Neural progenitor cell (in vitro differentiated cells): ENCODE data around the gene CLTRN. TPM values are rescaled to one million over a fixed set of nuclear protein-coding genes. Genes with fewer than 3 reads are reported as not detected.

Experiments
- DNase-seq: peaks from one replicate; pipeline ENCODE4 v3.0.0-alpha.2; 2016; ENCODE audit warnings: low spot score
- H2AFZ ChIP-seq: fragments of 200-600 bp; sonication (generic); replicated peaks from 2 replicates; pipeline ENCODE4 v1.6.1; 2016; ENCODE audit warnings: antibody characterized with exemption
- H3F3A ChIP-seq: fragments of 200-600 bp; sonication (generic); 2 replicates; pipeline ENCODE4 v1.6.1; 2016; ENCODE audit warnings: antibody characterized with exemption, low read depth
- H3K27ac ChIP-seq: fragments of 200-600 bp; sonication (generic); 2 replicates; pipeline ENCODE4 v1.5.1; 2016; ENCODE audit warnings: mild to moderate bottlenecking
- H3K27me3 ChIP-seq: fragments of 200-600 bp; sonication (generic); 2 replicates; pipeline ENCODE4 v1.6.1; 2016; ENCODE audit warnings: mild to moderate bottlenecking, moderate library complexity
- H3K36me3 ChIP-seq: fragments of 200-600 bp; sonication (generic); 2 replicates; pipeline ENCODE4 v1.5.1; 2016
- H3K4me1 ChIP-seq: fragments of 200-600 bp; sonication (generic); 2 replicates; pipeline ENCODE4 v1.6.1; 2016; ENCODE audit warnings: mixed run types
- H3K4me2 ChIP-seq: fragments of 200-600 bp; sonication (generic); 2 replicates; pipeline ENCODE4 v1.6.1; 2016
- H3K4me3 ChIP-seq: fragments of 200-600 bp; sonication (generic); 2 replicates; pipeline ENCODE4 v1.5.1; 2016
- H3K79me2 ChIP-seq: fragments of 200-600 bp; sonication (generic); 2 replicates; pipeline ENCODE4 v1.6.1; 2016; ENCODE audit warnings: low read depth
- H3K9ac ChIP-seq: fragments of 200-600 bp; sonication (generic); 2 replicates; pipeline ENCODE4 v1.6.1; 2016
- H3K9me3 ChIP-seq: fragments of 200-600 bp; sonication (generic); 2 replicates; pipeline ENCODE4 v1.5.1; 2016; ENCODE audit warnings: low read depth
- H4K20me1 ChIP-seq: fragments of 200-600 bp; sonication (generic); 2 replicates; pipeline ENCODE4 v1.6.1; 2016; ENCODE audit warnings: low read depth
- H3K27ac Mint-ChIP-seq: 3 replicates; pipeline ENCODE4 v1.8.0; 2021; ENCODE audit warnings: mixed read lengths
- H3K27me3 Mint-ChIP-seq: 2 replicates; pipeline ENCODE4 v1.8.0; 2022; ENCODE audit warnings: low read depth, mild to moderate bottlenecking, inconsistent platforms, moderate library complexity, mixed read lengths; ENCODE audit not compliant: insufficient read depth
- H3K36me3 Mint-ChIP-seq: 3 replicates; pipeline ENCODE4 v1.8.0; 2021; ENCODE audit warnings: mixed read lengths
- H3K4me1 Mint-ChIP-seq: 3 replicates; pipeline ENCODE4 v1.8.0; 2021; ENCODE audit warnings: mixed read lengths
- H3K4me3 Mint-ChIP-seq: 3 replicates; pipeline ENCODE4 v1.8.0; 2021; ENCODE audit warnings: mild to moderate bottlenecking, moderate library complexity, mixed read lengths
- H3K9me3 Mint-ChIP-seq: 3 replicates; pipeline ENCODE4 v1.8.0; 2020; ENCODE audit warnings: mixed read lengths
- CTCF ChIP-seq: fragments of 200-600 bp; sonication (generic); IDR thresholded peaks from 2 replicates; pipeline ENCODE4 v1.5.1; 2017; ENCODE audit warnings: antibody characterized with exemption, mild to moderate bottlenecking
- EZH2 ChIP-seq: fragments of 200-600 bp; sonication (generic); IDR thresholded peaks from 2 replicates; pipeline ENCODE4 v1.6.1; 2017; ENCODE audit warnings: antibody characterized with exemption, mild to moderate bottlenecking, moderate library complexity
- EZH2phosphoT487 ChIP-seq: fragments of 200-600 bp; sonication (generic); IDR thresholded peaks from 2 replicates; pipeline ENCODE4 v1.6.1; 2017; ENCODE audit warnings: antibody characterized with exemption
- total RNA-seq: library from RNA; depleted of rRNA; stranded (reverse); fragments of >200 nt; gene quantifications from 2 replicates; pipeline ENCODE4 v1.2.3, GENCODE V29; 2015; ENCODE audit warnings: low replicate concordance

Gene CLTRN
- total RNA-seq, 1 donor from 2014 or later = 3.5 TPM

GRCh38 chrX:15598026-15598425, 66.6 kb downstream of the CLTRN start:
- H3K27ac ChIP-seq = no peak overlapping the region
- H3K36me3 ChIP-seq = no peaks in the 10 kb centered on the region
- H2AFZ ChIP-seq = no peak overlapping the region
- H3K4me1 Mint-ChIP-seq = no peaks in the 10 kb centered on the region
- no peak overlapping the region for H3K4me3 Mint-ChIP-seq
- H3K9me3 ChIP-seq = no peaks in the 10 kb centered on the region
- H3K9ac ChIP-seq = no peak overlapping the region
- no peaks in the 10 kb centered on the region for H3K27me3 ChIP-seq
- no peak overlapping the region for H3K4me2 ChIP-seq
- no peaks in the 10 kb centered on the region for H3K79me2 ChIP-seq
- H3K4me1 ChIP-seq = no peaks in the 10 kb centered on the region
- no peak for DNase-seq
- TF ChIP-seq EZH2phosphoT487 (no peak), EZH2 (no peak), CTCF (no peak)
- H3K36me3 Mint-ChIP-seq = no peaks in the 10 kb centered on the region
- H3F3A ChIP-seq = no peaks in the 10 kb centered on the region
- H3K27me3 Mint-ChIP-seq = no peaks in the 10 kb centered on the region
- no peaks in the 10 kb centered on the region for H4K20me1 ChIP-seq
- no peaks in the 10 kb centered on the region for H3K9me3 Mint-ChIP-seq
- H3K27ac Mint-ChIP-seq = no peak overlapping the region
- H3K4me3 ChIP-seq = no peak overlapping the region

GRCh38 chrX:15594371-15594770, 70.2 kb downstream of the CLTRN start:
- H3K36me3 Mint-ChIP-seq = no peaks in the 10 kb centered on the region
- H3K9me3 ChIP-seq = no peaks in the 10 kb centered on the region

GRCh38 chrX:15579778-15580747, 84.5 kb downstream of the CLTRN start:
- Mint-ChIP-seq H3K27ac (peak overlapping the region; percentile 2), H3K36me3 (no peaks in the 10 kb centered on the region), H3K4me1 (peaks cover 4% of the 10 kb centered on the region), H3K9me3 (no peaks in the 10 kb centered on the region), H3K4me3 (no peak overlapping the region), H3K27me3 (no peaks in the 10 kb centered on the region)
- H3F3A ChIP-seq = peaks cover 14% of the 10 kb centered on the region
- H4K20me1 ChIP-seq = no peaks in the 10 kb centered on the region
- no peaks in the 10 kb centered on the region for H3K79me2 ChIP-seq
- H3K4me2 ChIP-seq = peak overlapping the region; percentile 44
- no peaks in the 10 kb centered on the region for H3K27me3 ChIP-seq
- H3K27ac ChIP-seq = peak overlapping the region; percentile 41
- peak; percentile 11 for DNase-seq
- H3K4me3 ChIP-seq = no peak overlapping the region
- TF ChIP-seq EZH2phosphoT487 (no peak), EZH2 (no peak), CTCF (no peak)
- no peaks in the 10 kb centered on the region for H3K9me3 ChIP-seq
- no peak overlapping the region for H2AFZ ChIP-seq
- peaks cover 26% of the 10 kb centered on the region for H3K4me1 ChIP-seq
- H3K36me3 ChIP-seq = no peaks in the 10 kb centered on the region
- H3K9ac ChIP-seq = no peak overlapping the region

More at GRCh38 chrX:15594371-15594770, 70.2 kb downstream of the CLTRN start:
- H4K20me1 ChIP-seq = no peaks in the 10 kb centered on the region
- Mint-ChIP-seq H3K4me3 (no peak overlapping the region), H3K4me1 (no peaks in the 10 kb centered on the region), H3K27ac (no peak overlapping the region), H3K9me3 (no peaks in the 10 kb centered on the region), H3K27me3 (no peaks in the 10 kb centered on the region)
- H3K9ac ChIP-seq = no peak overlapping the region
- H3F3A ChIP-seq = no peaks in the 10 kb centered on the region
- TF ChIP-seq EZH2 (no peak), CTCF (peak; percentile 18)
- H3K4me1 ChIP-seq = no peaks in the 10 kb centered on the region
- H3K4me3 ChIP-seq = no peak overlapping the region
- H3K27me3 ChIP-seq = no peaks in the 10 kb centered on the region
- H3K27ac ChIP-seq = no peak overlapping the region
- DNase-seq = no peak
- no peaks in the 10 kb centered on the region for H3K36me3 ChIP-seq
- H3K79me2 ChIP-seq = no peaks in the 10 kb centered on the region
- H2AFZ ChIP-seq = no peak overlapping the region
- no peak overlapping the region for H3K4me2 ChIP-seq

Other genes with a start within 250 kb of the CLTRN start
- gene PIR, start 171.5 kb downstream of the CLTRN start, total RNA-seq = 40.2 and 45.0 TPM in 2 replicates
- gene BMX, start 164.0 kb downstream of the CLTRN start, total RNA-seq = not detected in 2 replicates
- 0.15 and 0.17 TPM in 2 replicates for gene ACE2, start 63.8 kb downstream of the CLTRN start, total RNA-seq
- 5.6 and 6.7 TPM in 2 replicates for gene CA5B, start 73.5 kb upstream of the CLTRN start, total RNA-seq
- gene ZRSR2, start 125.7 kb upstream of the CLTRN start, total RNA-seq = 8.6 and 15.2 TPM in 2 replicates
- 406 and 873 TPM in 2 replicates for gene AP1S2, start 190.0 kb upstream of the CLTRN start, total RNA-seq